ENCODE measurements around the gene DNAJC12. TPM values are rescaled to one million over a fixed set of nuclear protein-coding genes. Genes with fewer than 3 reads are reported as not detected.
A peak's percentile ranks its signal among the peaks of the same experiment; 100 is the strongest.

Gene DNAJC12
- polyA plus RNA-seq, 2 of the 4 experiments (the other 2 are of a cell fraction), result 19.1 to 80.0 TPM

- ChIA-PET POLR2A (no interaction called here), CTCF (interaction anchor here (2.5 to 3.0 kb wide), 3 partner anchors 16 to 24 kb away, joined by 14 to 19 read pairs (median 15); no protein-coding TSS in a partner anchor)
- Histone ChIP-seq H3K4me2 (peak overlapping the region; percentile 60), H3K4me1 (peaks cover 24% of the 10 kb centered on the region), H3K27ac (peak overlapping the region; percentile 56 to 68), H3K9me3 (no peaks in the 10 kb centered on the region), H3K4me3 (no peak overlapping the region)
- DNase-seq (ENCODE audit: low read depth in 1 of 2, low spot score in 1 of 2) (peak; percentile 25 to 75), ATAC-seq (peak; percentile 43 to 73; a peak in 4 of 6 replicates), FAIRE-seq (peak; percentile 74)
- WGBS (ENCODE audit: missing lambda C conversion rate), result 60% methylated on average over 3 of the region's 3 CpGs
- no peak for TF ChIP-seq HOXB5 (CRISPR knock-in tag; IDR thresholded peaks at IDR 0.05)
- peak; percentile 34; the same call in 1 of the 3 replicates for TF ChIP-seq SMC3 (IDR thresholded peaks at IDR 0.05)
- no peak for TF ChIP-seq FOSB (CRISPR knock-in tag; IDR thresholded peaks at IDR 0.05)
- TF ChIP-seq HEYL (CRISPR knock-in tag; IDR thresholded peaks at IDR 0.05), result no peak
- TF ChIP-seq TP53 (CRISPR knock-in tag; IDR thresholded peaks at IDR 0.05), result no peak
- TF ChIP-seq RFX5 (IDR thresholded peaks at IDR 0.05), result no peak
- TF ChIP-seq EHF (CRISPR knock-in tag; IDR thresholded peaks at IDR 0.05), result no peak
- TF ChIP-seq RARB (CRISPR knock-in tag; IDR thresholded peaks at IDR 0.05), result no peak
- no peak for TF ChIP-seq ATOH8 (CRISPR knock-in tag; IDR thresholded peaks at IDR 0.05; ENCODE audit: low read depth)
- TF ChIP-seq NFE2L2 (conservative IDR thresholded peaks at IDR 0.05; ENCODE audit: low read length), result no peak
- peak; percentile 81 for TF ChIP-seq MAFK (IDR thresholded peaks at IDR 0.05; ENCODE audit: partially characterized antibody)
- TF ChIP-seq CBX8 (IDR thresholded peaks at IDR 0.05), result no peak
- no peak for TF ChIP-seq KDM1A (IDR thresholded peaks at IDR 0.05; ENCODE audit: low read depth)
- no peak for TF ChIP-seq E2F6 (IDR thresholded peaks at IDR 0.05; ENCODE audit: borderline replicate concordance, low read depth)
- peak; percentile 9 for TF ChIP-seq ZFP36 (IDR thresholded peaks at IDR 0.05; ENCODE audit: borderline replicate concordance, partially characterized antibody)
- no peak for TF ChIP-seq ESRRA (IDR thresholded peaks at IDR 0.05; ENCODE audit: borderline replicate concordance, low read length)
- TF ChIP-seq GATA3 (IDR thresholded peaks at IDR 0.05; ENCODE audit: borderline replicate concordance), result peak; percentile 55; the same call in 1 of the 2 replicates
- no peak for TF ChIP-seq BHLHE40 (IDR thresholded peaks at IDR 0.05; ENCODE audit: low read depth, low read length)
- TF ChIP-seq MYC (IDR thresholded peaks at IDR 0.05; ENCODE audit: borderline replicate concordance, low read length), result no peak
- TF ChIP-seq NPAS2 (CRISPR knock-in tag; IDR thresholded peaks at IDR 0.05; ENCODE audit: borderline replicate concordance), result no peak
- no peak for TF ChIP-seq HOXA7 (CRISPR knock-in tag; IDR thresholded peaks at IDR 0.05)
- TF ChIP-seq PHF8 (IDR thresholded peaks at IDR 0.05; ENCODE audit: borderline replicate concordance, low read depth), result no peak
- no peak for TF ChIP-seq NR3C1 (IDR thresholded peaks at IDR 0.05)
- no peak for TF ChIP-seq HDAC2 (IDR thresholded peaks at IDR 0.05)
- no peak for TF ChIP-seq MAX (IDR thresholded peaks at IDR 0.05)
- peak in 1 of 2 experiments; percentile 41; a peak in 2 of 5 replicates for TF ChIP-seq RAD21 (conservative IDR thresholded peaks at IDR 0.05 in 1 of 2, IDR thresholded peaks at IDR 0.05 in 1 of 2)
- TF ChIP-seq BCL3 (IDR thresholded peaks at IDR 0.05), result peak; percentile 90
- TF ChIP-seq CTCF (IDR thresholded peaks at IDR 0.05), result no peak
- TF ChIP-seq FOSL2 (IDR thresholded peaks at IDR 0.05), result no peak
- peak; percentile 68 for TF ChIP-seq FOSL2 (CRISPR knock-in tag; IDR thresholded peaks at IDR 0.05)
- no peak for TF ChIP-seq POLR2A (IDR thresholded peaks at IDR 0.05; ENCODE audit: low read length)
- TF ChIP-seq EHMT2 (IDR thresholded peaks at IDR 0.05; ENCODE audit: low read depth), result no peak
- peak; percentile 79 for TF ChIP-seq JUNB (IDR thresholded peaks at IDR 0.05)
- no peak for TF ChIP-seq CBX2 (IDR thresholded peaks at IDR 0.05; ENCODE audit: borderline replicate concordance, low read depth)
- TF ChIP-seq SREBF2 (IDR thresholded peaks at IDR 0.05), result no peak
- no peak for TF ChIP-seq CHD2 (IDR thresholded peaks at IDR 0.05; ENCODE audit: low read length, partially characterized antibody)
- no peak for TF ChIP-seq USF2 (IDR thresholded peaks at IDR 0.05)
- TF ChIP-seq FOXS1 (CRISPR knock-in tag; IDR thresholded peaks at IDR 0.05), result no peak
- peak; percentile 79 to 84; a peak in 4 of 5 replicates for TF ChIP-seq EP300 (IDR thresholded peaks at IDR 0.05)
Measured at GRCh38 chr10:67803588-67804394, 34.2 kb downstream of the DNAJC12 start.

Data from A549 (cell line).